Measurements from ENCODE around the gene PCNX3.
A peak's percentile ranks its signal among the peaks of the same experiment; 100 is the strongest.

The PCNX3 gene

GRCh38 chr11:65578667-65579066, 36.9 kb upstream of the PCNX3 start:
- no peak overlapping the region for H3K4me3 ChIP-seq
- peak overlapping the region in 12 of 21 experiments; percentile 21 to 99 (median 94) for H3K27ac ChIP-seq

- H3K4me3 ChIP-seq: no peak overlapping the region
- H3K27ac ChIP-seq: peak overlapping the region in 2 of 21 experiments; percentile 21 to 95
These were observed 36.3 kb upstream of the PCNX3 start for GRCh38 chr11:65579291-65579690.

- Histone ChIP-seq H3K27ac (no peak overlapping the region), H3K4me3 (no peak overlapping the region)
These were observed 35.4 kb upstream of the PCNX3 start for GRCh38 chr11:65580031-65580692.

- Histone ChIP-seq H3K4me3 (no peak overlapping the region), H3K27ac (peak overlapping the region in 1 of 21 experiments; percentile 9)
These were observed 34.8 kb upstream of the PCNX3 start for GRCh38 chr11:65580756-65581155.

- H3K27ac ChIP-seq: peak overlapping the region in 1 of 21 experiments; percentile 3
- H3K4me3 ChIP-seq: no peak overlapping the region
These were observed 33.6 kb upstream of the PCNX3 start for GRCh38 chr11:65581928-65582327.

GRCh38 chr11:65583589-65583988, 32.0 kb upstream of the PCNX3 start:
- H3K27ac ChIP-seq: peak overlapping the region in 2 of 21 experiments; percentile 3 to 16
- H3K4me3 ChIP-seq: no peak overlapping the region

- peak overlapping the region in 2 of 21 experiments; percentile 16 to 60 for H3K27ac ChIP-seq
These were observed 31.5 kb upstream of the PCNX3 start for GRCh38 chr11:65584106-65584505.

GRCh38 chr11:65584723-65585171, 30.8 kb upstream of the PCNX3 start:
- no peak overlapping the region for H3K4me3 ChIP-seq

More at GRCh38 chr11:65584106-65584505, 31.5 kb upstream of the PCNX3 start:
- H3K4me3 ChIP-seq: no peak overlapping the region

GRCh38 chr11:65585396-65586246, 30.0 kb upstream of the PCNX3 start:
- H3K27ac ChIP-seq: peak overlapping the region in 6 of 21 experiments; percentile 14 to 86 (median 80)
- no peak overlapping the region for H3K4me3 ChIP-seq

More at GRCh38 chr11:65584723-65585171, 30.8 kb upstream of the PCNX3 start:
- H3K27ac ChIP-seq: peak overlapping the region in 1 of 21 experiments; percentile 60

GRCh38 chr11:65586247-65586630, 29.3 kb upstream of the PCNX3 start:
- peak overlapping the region in 11 of 21 experiments; percentile 14 to 86 (median 78) for H3K27ac ChIP-seq
- H3K4me3 ChIP-seq: no peak overlapping the region

- peak overlapping the region in 16 of 21 experiments; percentile 17 to 86 (median 73) for H3K27ac ChIP-seq
- peak overlapping the region in 1 of 7 experiments; percentile 5 for H3K4me3 ChIP-seq
These were observed 28.9 kb upstream of the PCNX3 start for GRCh38 chr11:65586676-65587075.

GRCh38 chr11:65588199-65589054, 27.1 kb upstream of the PCNX3 start:
- no peak overlapping the region for H3K4me3 ChIP-seq

GRCh38 chr11:65589444-65590239, 25.9 kb upstream of the PCNX3 start:
- Histone ChIP-seq H3K27ac (peak overlapping the region in 3 of 21 experiments; percentile 11 to 84 (median 72)), H3K4me3 (no peak overlapping the region)

More at GRCh38 chr11:65588199-65589054, 27.1 kb upstream of the PCNX3 start:
- H3K27ac ChIP-seq: peak overlapping the region in 20 of 21 experiments; percentile 17 to 86 (median 68)

GRCh38 chr11:65590240-65590738, 25.3 kb upstream of the PCNX3 start:
- no peak overlapping the region for H3K27ac ChIP-seq

GRCh38 chr11:65591939-65592857, 23.4 kb upstream of the PCNX3 start:
- Histone ChIP-seq H3K4me3 (peak overlapping the region in 1 of 7 experiments; percentile 21), H3K27ac (peak overlapping the region in 11 of 21 experiments; percentile 16 to 73 (median 45))

More at GRCh38 chr11:65590240-65590738, 25.3 kb upstream of the PCNX3 start:
- no peak overlapping the region for H3K4me3 ChIP-seq

- Histone ChIP-seq H3K4me3 (peak overlapping the region in 1 of 7 experiments; percentile 21), H3K27ac (peak overlapping the region in 12 of 21 experiments; percentile 11 to 73 (median 45))
These were observed 22.6 kb upstream of the PCNX3 start for GRCh38 chr11:65592858-65593517.
